ENCODE data around the gene TMPRSS7. TPM values are rescaled to one million over a fixed set of nuclear protein-coding genes. Genes with fewer than 3 reads are reported as not detected.
"Not testable (repeated sequence)": the region's sequence is repeated elsewhere in the genome, so short reads cannot be mapped to it uniquely, and the experiment has no call there.

Gene TMPRSS7
- total RNA-seq, 1 donor from 2014 or later = not detected

- DNase-seq = peak; percentile 88
These were observed 21.3 kb upstream of the TMPRSS7 start for GRCh38 chr3:112013058-112013783.

- DNase-seq = no peak
These were observed 20.8 kb upstream of the TMPRSS7 start for GRCh38 chr3:112013784-112014143.

- no peak for DNase-seq
These were observed 17.4 kb upstream of the TMPRSS7 start for GRCh38 chr3:112017091-112017490.

GRCh38 chr3:112018712-112019111, 15.8 kb upstream of the TMPRSS7 start:
- DNase-seq = no peak

GRCh38 chr3:112019716-112020115, 14.8 kb upstream of the TMPRSS7 start:
- no peak for DNase-seq

DNA sequence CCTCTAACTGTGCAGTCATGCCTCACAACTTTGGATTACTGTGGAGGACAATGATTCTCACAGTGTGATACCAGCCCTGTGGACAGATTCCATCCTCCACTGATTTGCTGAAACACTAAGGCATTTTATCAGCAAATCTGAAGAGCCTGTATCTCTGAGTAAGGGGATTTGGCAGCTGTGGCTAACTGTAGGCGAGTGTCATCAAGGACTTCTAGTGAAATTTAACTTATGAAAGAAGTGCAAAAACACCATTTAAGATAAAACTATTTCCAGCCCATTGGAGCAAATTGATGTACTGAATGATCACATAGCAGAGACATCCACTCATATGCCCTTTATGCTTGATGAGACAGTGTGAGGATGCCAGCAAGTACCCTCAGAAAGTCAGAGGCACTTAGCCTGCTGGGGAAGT, 13.9 kb upstream of the TMPRSS7 start:
- DNase-seq = no peak

GRCh38 chr3:112027142-112027541, 7.4 kb upstream of the TMPRSS7 start:
- DNase-seq = no peak

- no peak for DNase-seq
These were observed 6.7 kb upstream of the TMPRSS7 start for GRCh38 chr3:112027826-112028225.

- DNase-seq = no peak
These were observed 3.6 kb upstream of the TMPRSS7 start for GRCh38 chr3:112030901-112031300.

- no peak for DNase-seq
These were observed 2.3 kb upstream of the TMPRSS7 start for GRCh38 chr3:112032098-112032731.

- DNase-seq = no peak
These were observed 705 bp downstream of the TMPRSS7 start for GRCh38 chr3:112035241-112035640.

- not testable (repeated sequence) for DNase-seq
These were observed 2.7 kb downstream of the TMPRSS7 start for GRCh38 chr3:112037194-112037593.

DNA sequence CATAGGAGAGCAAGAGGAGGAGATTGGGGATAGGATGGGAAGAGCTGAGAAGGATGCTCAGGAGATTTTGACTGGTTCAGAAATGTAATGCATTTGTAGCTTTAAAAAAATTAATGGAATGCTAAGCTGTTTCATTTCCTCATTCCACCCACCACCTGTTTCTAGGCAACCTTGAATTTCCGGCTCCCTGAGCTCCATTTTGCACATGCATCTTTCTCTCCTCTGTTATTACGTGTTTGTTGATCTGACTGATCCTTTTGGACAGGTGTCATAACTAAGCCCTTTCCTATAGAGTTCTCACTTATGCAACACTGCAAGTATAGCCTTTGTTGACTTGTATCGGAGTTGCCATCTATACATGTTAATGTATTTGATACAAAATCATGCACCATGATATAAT, 4.3 kb downstream of the TMPRSS7 start:
- DNase-seq = no peak

DNA sequence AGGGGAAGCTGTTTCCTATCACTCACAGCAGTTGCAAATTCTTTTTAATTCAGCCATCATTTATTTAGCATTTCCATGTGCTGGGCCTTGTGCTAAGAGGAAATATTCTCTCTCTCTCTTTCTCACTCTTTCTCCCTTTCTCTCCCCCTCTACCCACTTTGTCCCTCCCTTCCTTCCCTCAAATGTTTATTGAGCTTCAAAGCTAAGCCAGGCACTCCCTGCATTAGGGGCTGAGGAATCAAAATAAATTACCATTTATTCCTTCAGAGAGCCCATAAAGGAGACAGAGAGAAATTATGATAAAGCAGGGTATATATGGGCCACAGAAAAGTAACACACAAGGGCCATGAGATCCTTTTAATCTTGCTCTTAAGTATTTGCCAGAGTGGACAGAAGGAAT, 6.8 kb downstream of the TMPRSS7 start:
- DNase-seq = no peak

DNA sequence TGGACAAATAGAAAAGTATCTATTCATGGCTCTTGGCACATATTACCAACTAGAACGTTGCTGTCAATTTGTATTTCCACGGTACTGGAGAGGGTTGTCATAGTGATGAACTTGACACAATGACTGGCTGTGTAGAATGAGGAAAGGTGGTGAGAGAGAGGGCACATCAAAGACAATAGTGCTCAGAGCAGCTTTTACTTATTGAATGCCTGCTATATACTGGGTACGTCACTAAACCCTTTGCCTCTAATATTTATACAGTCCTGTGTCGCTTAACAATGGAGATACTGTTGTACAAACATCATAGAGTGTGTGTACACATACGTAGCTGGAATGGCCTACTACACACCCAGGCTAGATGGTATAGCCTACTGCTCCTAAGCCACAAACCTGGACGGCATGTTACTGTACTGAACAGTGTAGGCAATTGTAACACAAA, 8.3 kb downstream of the TMPRSS7 start:
- DNase-seq = peak; percentile 54

DNA sequence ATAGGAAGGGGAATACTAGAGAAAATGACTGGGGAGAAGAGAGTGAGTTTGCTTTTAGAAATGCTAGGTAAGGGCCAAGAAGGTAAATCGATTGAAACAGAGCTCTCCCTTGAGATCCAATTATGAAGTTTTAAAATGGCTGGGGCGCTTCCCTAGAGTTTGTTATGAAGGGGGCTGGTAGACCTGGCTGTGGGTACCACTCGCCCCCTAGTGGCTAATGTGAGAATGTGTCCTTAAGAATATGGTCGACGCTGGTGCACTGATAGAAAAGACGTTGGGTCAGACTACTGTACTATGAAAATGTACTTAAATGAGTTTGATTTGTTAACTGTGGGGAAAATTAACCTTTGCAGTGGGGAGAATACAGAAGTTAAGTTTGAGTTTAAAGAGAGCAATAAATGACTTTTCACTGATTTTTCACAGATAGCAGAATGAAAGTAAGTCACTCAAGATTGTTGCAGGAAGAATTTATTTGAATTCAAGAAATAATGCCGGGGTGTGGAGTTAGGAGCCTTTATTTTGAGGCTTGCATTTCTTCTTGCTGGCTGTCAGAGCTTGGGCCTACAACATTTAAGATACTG, 9.2 kb downstream of the TMPRSS7 start:
- DNase-seq = peak; percentile 83

DNA sequence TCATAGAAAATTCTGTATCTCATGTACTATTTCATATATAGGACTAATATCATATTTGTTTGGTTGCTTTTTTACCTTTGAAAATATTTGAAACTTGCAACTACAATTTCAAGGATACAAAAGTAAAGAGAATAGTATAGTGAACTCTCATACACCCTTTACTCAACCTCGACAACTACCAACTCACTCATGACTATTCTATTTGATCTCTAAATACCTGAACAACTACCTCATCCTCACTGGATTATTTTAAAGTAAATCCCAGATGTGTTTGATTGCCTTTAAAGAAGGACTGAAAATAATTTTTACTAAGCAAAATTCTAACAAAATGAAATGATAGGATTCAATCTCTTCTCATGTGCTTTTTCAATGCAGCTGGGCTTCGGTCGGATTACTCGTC, 12.1 kb downstream of the TMPRSS7 start:
- no peak for DNase-seq

DNA sequence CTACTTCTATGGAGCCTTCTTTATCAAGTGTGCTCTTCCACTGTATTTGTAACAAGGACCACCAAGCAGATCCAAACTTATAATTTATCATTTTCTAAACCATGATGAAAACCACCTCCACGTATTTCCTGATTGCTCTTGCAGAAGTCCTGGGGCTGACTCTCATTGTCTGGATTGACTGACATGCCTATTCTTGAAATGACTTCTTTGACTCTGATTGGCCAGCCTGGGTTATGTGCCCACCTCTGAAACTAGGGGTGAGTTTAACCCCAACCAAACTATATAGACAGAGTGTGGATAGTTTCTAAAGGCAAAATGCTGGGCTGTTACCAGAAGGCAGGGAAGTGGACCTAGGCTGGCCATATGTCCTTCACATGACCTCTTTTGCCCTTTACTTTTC, 12.7 kb downstream of the TMPRSS7 start:
- DNase-seq = no peak

DNA sequence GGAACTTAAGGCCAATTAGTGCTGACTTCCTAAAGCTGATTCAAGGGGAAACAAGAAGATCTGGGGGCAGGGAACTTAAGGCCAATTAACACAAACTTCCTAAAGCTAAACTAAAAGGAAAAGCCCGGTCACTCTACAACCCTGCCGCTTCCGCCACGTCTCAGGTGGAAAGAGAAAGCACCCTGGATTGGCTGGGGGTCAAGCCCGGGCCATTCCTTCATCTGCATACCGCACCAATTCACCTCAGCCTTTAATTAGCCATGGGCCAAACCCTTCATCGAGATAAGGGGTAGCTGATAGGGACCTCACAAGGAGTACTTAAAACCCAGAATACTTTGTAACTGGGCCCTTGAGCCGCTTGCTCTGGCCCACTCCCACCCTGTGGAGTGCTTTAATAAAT, 14.4 kb downstream of the TMPRSS7 start:
- DNase-seq = no peak

DNA sequence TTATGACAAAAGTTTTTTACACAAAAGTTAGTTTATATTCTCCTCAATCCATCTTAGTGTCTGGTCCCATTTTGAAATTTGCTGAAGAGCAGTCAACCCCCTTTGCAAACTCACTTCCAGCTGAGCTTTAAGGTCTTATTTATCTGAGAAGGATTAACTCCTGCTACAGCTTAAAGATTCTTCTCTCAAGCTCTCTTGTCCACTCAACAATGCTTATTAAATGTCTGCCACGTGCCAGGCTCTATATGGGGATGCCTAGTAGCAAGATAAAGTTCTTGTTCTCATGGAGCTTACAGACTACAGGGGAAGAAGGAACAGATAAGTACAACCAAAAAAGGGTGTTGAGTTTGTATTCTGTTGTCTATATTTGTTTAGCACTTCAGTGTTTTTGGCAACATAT, 18.7 kb downstream of the TMPRSS7 start:
- no peak for DNase-seq

DNA sequence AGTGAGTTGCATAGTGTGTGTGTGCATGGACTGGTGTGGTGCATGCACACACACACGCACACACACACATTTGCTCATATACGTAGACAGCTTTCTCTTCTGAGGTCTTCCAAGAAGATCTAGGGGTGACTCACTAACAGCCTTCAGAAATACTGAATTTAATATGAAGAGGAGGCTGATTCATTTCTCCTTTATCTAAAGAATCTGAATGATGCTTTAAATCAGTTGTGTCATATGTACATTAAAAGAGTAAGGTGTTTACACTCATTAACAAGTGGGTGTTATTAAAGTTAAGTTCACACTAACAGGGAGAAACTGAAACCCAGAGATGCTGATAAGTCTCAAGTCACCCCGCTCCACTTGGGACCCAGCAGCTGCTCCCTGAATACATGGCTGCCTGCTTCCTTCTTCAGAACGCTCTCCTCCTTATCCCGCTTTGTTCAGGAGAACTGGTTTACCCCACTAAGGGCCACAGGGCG, 22.0 kb downstream of the TMPRSS7 start:
- no peak for DNase-seq

DNA sequence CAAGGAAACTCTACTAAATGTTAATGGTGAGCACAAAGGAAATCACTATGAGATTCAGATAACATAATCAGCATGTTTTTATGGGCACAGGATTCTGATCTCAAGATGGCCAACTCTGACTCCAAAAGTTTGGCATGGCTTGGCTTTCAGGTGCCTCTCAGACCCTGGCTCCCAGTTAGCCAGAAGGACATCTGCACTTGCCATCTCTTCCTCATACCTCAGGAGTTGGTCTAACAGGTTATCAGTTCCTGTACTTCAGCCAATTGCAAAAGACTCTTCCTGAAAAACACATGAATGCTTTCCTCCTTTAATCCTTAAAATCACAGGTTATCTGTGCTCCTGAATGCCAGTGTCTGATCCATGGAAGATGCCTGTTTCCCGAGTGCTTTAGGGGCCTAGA, 25.0 kb downstream of the TMPRSS7 start:
- DNase-seq = no peak

DNA sequence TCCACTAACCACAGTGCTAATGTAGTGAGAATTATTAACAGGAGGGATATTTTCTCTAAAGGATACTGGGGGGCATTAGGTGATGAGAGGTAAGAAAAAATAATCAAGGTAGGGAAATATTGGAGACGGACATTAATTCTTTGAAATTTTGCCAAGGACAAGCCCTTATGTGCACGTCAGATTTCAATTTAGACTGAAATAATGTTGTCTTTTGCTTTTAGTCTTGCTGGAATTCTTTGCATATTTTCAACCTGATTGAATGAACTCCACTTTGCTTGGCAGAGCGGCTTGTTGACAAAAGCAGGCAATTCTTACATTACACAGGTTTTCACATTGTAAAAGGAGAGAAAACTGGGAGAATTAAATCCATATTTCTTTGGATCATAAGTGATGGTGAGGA, 26.6 kb downstream of the TMPRSS7 start:
- peak; percentile 29 for DNase-seq

All from tongue (tissue), 2 donors.